ENCODE measurements around the gene OLFML3. TPM values are rescaled to one million over a fixed set of nuclear protein-coding genes. Genes with fewer than 3 reads are reported as not detected.

The OLFML3 gene
- total RNA-seq, 6 donors from 2014 or later = 11.5 to 59.9 (median 36.6) TPM

DNA sequence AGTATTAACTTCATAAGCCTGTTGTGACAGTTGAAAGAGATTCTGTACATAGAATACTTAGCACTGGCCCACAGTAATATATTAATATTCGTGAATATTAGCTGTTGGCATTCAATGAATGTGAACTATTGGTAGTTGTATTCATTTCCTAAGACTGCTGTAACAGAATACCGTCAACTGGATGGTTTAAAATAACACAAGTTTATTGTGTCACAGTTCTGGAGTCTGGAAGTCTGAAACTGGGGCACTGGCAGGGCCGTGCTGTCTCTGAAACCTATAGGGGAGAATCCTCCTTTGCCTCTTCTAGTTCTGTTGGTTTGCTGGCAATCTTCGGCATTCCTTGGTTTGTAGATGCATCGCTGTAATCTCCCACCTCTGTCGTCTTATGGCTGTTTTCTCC is 47.5 kb downstream of the OLFML3 start:
- TF ChIP-seq POLR2AphosphoS5 (IDR thresholded peaks at IDR 0.05) (no peak), EP300 (IDR thresholded peaks at IDR 0.05) (no peak), POLR2A (IDR thresholded peaks at IDR 0.05) (no peak)
- TF ChIP-seq, protein P1, sequence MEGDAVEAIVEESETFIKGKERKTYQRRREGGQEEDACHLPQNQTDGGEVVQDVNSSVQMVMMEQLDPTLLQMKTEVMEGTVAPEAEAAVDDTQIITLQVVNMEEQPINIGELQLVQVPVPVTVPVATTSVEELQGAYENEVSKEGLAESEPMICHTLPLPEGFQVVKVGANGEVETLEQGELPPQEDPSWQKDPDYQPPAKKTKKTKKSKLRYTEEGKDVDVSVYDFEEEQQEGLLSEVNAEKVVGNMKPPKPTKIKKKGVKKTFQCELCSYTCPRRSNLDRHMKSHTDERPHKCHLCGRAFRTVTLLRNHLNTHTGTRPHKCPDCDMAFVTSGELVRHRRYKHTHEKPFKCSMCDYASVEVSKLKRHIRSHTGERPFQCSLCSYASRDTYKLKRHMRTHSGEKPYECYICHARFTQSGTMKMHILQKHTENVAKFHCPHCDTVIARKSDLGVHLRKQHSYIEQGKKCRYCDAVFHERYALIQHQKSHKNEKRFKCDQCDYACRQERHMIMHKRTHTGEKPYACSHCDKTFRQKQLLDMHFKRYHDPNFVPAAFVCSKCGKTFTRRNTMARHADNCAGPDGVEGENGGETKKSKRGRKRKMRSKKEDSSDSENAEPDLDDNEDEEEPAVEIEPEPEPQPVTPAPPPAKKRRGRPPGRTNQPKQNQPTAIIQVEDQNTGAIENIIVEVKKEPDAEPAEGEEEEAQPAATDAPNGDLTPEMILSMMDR (IDR thresholded peaks at IDR 0.05) = no peak
- H3K9me3 ChIP-seq = no peaks in the 10 kb centered on the region
- DNase-seq = no peak
- no peaks in the 10 kb centered on the region for H3K27me3 ChIP-seq
- H3K36me3 ChIP-seq = no peaks in the 10 kb centered on the region
- WGBS, 2 donors = 84 to 90% methylated on average over 6 of the region's 6 CpGs
- H3K27ac ChIP-seq = no peak overlapping the region
- H3K4me1 ChIP-seq = no peaks in the 10 kb centered on the region
- no peak overlapping the region for H3K4me3 ChIP-seq
- ATAC-seq (ENCODE audit: low FRiP score in 2 of 2) = no peak

Other genes with a start within 250 kb of the OLFML3 start
- 10 to 100 TPM; 14.7 to 42.3 (median 22.7) TPM for gene PHTF1, start 220.0 kb upstream of the OLFML3 start, total RNA-seq
- 10 to 100 TPM; 20.2 to 32.8 (median 23.6) TPM for gene RSBN1, start 167.0 kb upstream of the OLFML3 start, total RNA-seq
- 10 to 100 TPM in 3 of 6 donors, 1 to 10 TPM in 3; 6.7 to 15.2 (median 9.9) TPM for gene PTPN22, start 107.8 kb upstream of the OLFML3 start, total RNA-seq
- 1 to 10 TPM; 1.0 to 6.2 (median 1.7) TPM for gene BCL2L15, start 91.9 kb upstream of the OLFML3 start, total RNA-seq
- gene AP4B1, start 74.7 kb upstream of the OLFML3 start, total RNA-seq = 10 to 100 TPM in 5 of 6 donors, 1 to 10 TPM in 1; 6.2 to 29.3 (median 14.0) TPM
- gene DCLRE1B, start 74.1 kb upstream of the OLFML3 start, total RNA-seq = 1 to 10 TPM; 3.0 to 9.1 (median 6.7) TPM
- gene HIPK1, start 50.1 kb upstream of the OLFML3 start, total RNA-seq = 10 to 100 TPM; 31.4 to 85.5 (median 64.0) TPM
- under 1 TPM in 1 of 6 donors, not detected in 5; 0.07 TPM for gene SYT6, start 174.4 kb downstream of the OLFML3 start, total RNA-seq